Measurements from ENCODE around the gene PPT1. TPM values are rescaled to one million over a fixed set of nuclear protein-coding genes. Genes with fewer than 3 reads are reported as not detected.
"Not testable (repeated sequence)": the region's sequence is repeated elsewhere in the genome, so short reads cannot be mapped to it uniquely, and the experiment has no call there.

Gene PPT1
- total RNA-seq, 1 donor from 2014 or later, result 82.7 TPM

- H3K27me3 ChIP-seq (ENCODE audit: control insufficient read depth, insufficient read depth, low read length); H3K4me3 ChIP-seq (ENCODE audit: low read depth, low read length); H3K36me3 ChIP-seq (ENCODE audit: control insufficient read depth, insufficient read depth, low read length): not testable (repeated sequence)
- DNase-seq (ENCODE audit: low read depth), result peak; percentile 35
- peak; percentile 72 for TF ChIP-seq CTCF (IDR thresholded peaks at IDR 0.05; ENCODE audit: insufficient read depth, low read length, poor library complexity, severe bottlenecking)
These were observed 12.3 kb downstream of the PPT1 start for GRCh38 chr1:40084750-40085149.

- TF ChIP-seq CTCF (IDR thresholded peaks at IDR 0.05; ENCODE audit: insufficient read depth, low read length, poor library complexity, severe bottlenecking), result no peak
- H3K36me3 ChIP-seq (ENCODE audit: control insufficient read depth, insufficient read depth, low read length), result no peaks in the 10 kb centered on the region
- DNase-seq (ENCODE audit: low read depth), result no peak
- no peaks in the 10 kb centered on the region for H3K27me3 ChIP-seq (ENCODE audit: control insufficient read depth, insufficient read depth, low read length)
- H3K4me3 ChIP-seq (ENCODE audit: low read depth, low read length), result no peak overlapping the region
These were observed 15.2 kb downstream of the PPT1 start for GRCh38 chr1:40081871-40082270.

GRCh38 chr1:40079774-40080400 is 17.2 kb downstream of the PPT1 start:
- no peaks in the 10 kb centered on the region for H3K36me3 ChIP-seq (ENCODE audit: control insufficient read depth, insufficient read depth, low read length)
- no peak for TF ChIP-seq CTCF (IDR thresholded peaks at IDR 0.05; ENCODE audit: insufficient read depth, low read length, poor library complexity, severe bottlenecking)
- no peak overlapping the region for H3K4me3 ChIP-seq (ENCODE audit: low read depth, low read length)
- DNase-seq (ENCODE audit: low read depth), result no peak
- H3K27me3 ChIP-seq (ENCODE audit: control insufficient read depth, insufficient read depth, low read length), result no peaks in the 10 kb centered on the region

- Histone ChIP-seq H3K4me3 (ENCODE audit: low read depth, low read length) (no peak overlapping the region), H3K36me3 (ENCODE audit: control insufficient read depth, insufficient read depth, low read length) (no peaks in the 10 kb centered on the region), H3K27me3 (ENCODE audit: control insufficient read depth, insufficient read depth, low read length) (no peaks in the 10 kb centered on the region)
- peak; percentile 14 for DNase-seq (ENCODE audit: low read depth)
- TF ChIP-seq CTCF (IDR thresholded peaks at IDR 0.05; ENCODE audit: insufficient read depth, low read length, poor library complexity, severe bottlenecking), result peak; percentile 80
These were observed 18.3 kb downstream of the PPT1 start for GRCh38 chr1:40078512-40079333.

- Histone ChIP-seq H3K27me3 (ENCODE audit: control insufficient read depth, insufficient read depth, low read length) (no peaks in the 10 kb centered on the region), H3K36me3 (ENCODE audit: control insufficient read depth, insufficient read depth, low read length) (no peaks in the 10 kb centered on the region), H3K4me3 (ENCODE audit: low read depth, low read length) (no peak overlapping the region)
- no peak for TF ChIP-seq CTCF (IDR thresholded peaks at IDR 0.05; ENCODE audit: insufficient read depth, low read length, poor library complexity, severe bottlenecking)
- DNase-seq (ENCODE audit: low read depth), result no peak
These were observed 20.1 kb downstream of the PPT1 start for GRCh38 chr1:40076895-40077312.
